HG02759 (cell line): ENCODE measurements around the gene PNKP.

ENCODE experiments used
- ATAC-seq: cut with Tn5 transposase; IDR thresholded peaks from one replicate; pipeline ENCODE4 v1.9.1; 2021; ENCODE audit warnings: mild to moderate bottlenecking, moderate library complexity; ENCODE audit not compliant: unreplicated experiment

The PNKP gene

GRCh38 chr19:49876422-49877019 lies 9.1 kb upstream of the PNKP start:
- peak; percentile 48 for ATAC-seq

GRCh38 chr19:49875857-49876421 lies 8.6 kb upstream of the PNKP start:
- no peak for ATAC-seq

GRCh38 chr19:49875177-49875576 lies 7.8 kb upstream of the PNKP start:
- no peak for ATAC-seq

GRCh38 chr19:49874503-49875157 lies 7.3 kb upstream of the PNKP start:
- no peak for ATAC-seq

- ATAC-seq = no peak
Measured at GRCh38 chr19:49873834-49874233, 6.5 kb upstream of the PNKP start.

GRCh38 chr19:49873129-49873521 lies 5.7 kb upstream of the PNKP start:
- no peak for ATAC-seq

- ATAC-seq = no peak
Measured at GRCh38 chr19:49872245-49873128, 5.1 kb upstream of the PNKP start.

GRCh38 chr19:49871349-49871985 lies 4.1 kb upstream of the PNKP start:
- ATAC-seq = no peak

- ATAC-seq = no peak
Measured at GRCh38 chr19:49870309-49870901, 3.0 kb upstream of the PNKP start.

- peak; percentile 72 for ATAC-seq
Measured at GRCh38 chr19:49869484-49870308, 2.3 kb upstream of the PNKP start.

- ATAC-seq = no peak
Measured at GRCh38 chr19:49869009-49869483, 1.7 kb upstream of the PNKP start.

GRCh38 chr19:49864890-49865289 lies 2.5 kb downstream of the PNKP start:
- no peak for ATAC-seq

GRCh38 chr19:49863935-49864320 lies 3.4 kb downstream of the PNKP start:
- ATAC-seq = no peak

GRCh38 chr19:49863254-49863934 lies 4.0 kb downstream of the PNKP start:
- no peak for ATAC-seq

- no peak for ATAC-seq
Measured at GRCh38 chr19:49862391-49863253, 4.8 kb downstream of the PNKP start.

GRCh38 chr19:49861541-49862378 lies 5.6 kb downstream of the PNKP start:
- no peak for ATAC-seq

GRCh38 chr19:49861107-49861506 lies 6.3 kb downstream of the PNKP start:
- no peak for ATAC-seq
